K562 (cell line): Measurements from ENCODE around the gene MAD2L1BP. TPM values are rescaled to one million over a fixed set of nuclear protein-coding genes. Genes with fewer than 3 reads are reported as not detected.

Experiments
- EZH2 ChIP-seq: IDR thresholded peaks from 2 replicates; pipeline ENCODE4 v1.6.1; 2012; ENCODE audit warnings: low read depth, mild to moderate bottlenecking, inconsistent platforms, low read length, borderline replicate concordance
- MGA ChIP-seq: fragments of 450-650 bp; IDR thresholded peaks from 2 replicates; pipeline ENCODE4 v1.6.1; 2016; ENCODE audit warnings: mild to moderate bottlenecking, moderate library complexity
- OTX1 ChIP-seq: fragments of 450-650 bp; formaldehyde crosslinking; IDR thresholded peaks from 2 replicates; pipeline ENCODE4 v1.4.0; 2022; ENCODE audit warnings: mild to moderate bottlenecking
- PHF8 ChIP-seq: fragments of 200-600 bp; sonication (generic); IDR thresholded peaks from 2 replicates; pipeline ENCODE4 v1.6.1; 2012; ENCODE audit warnings: mixed run types, mild to moderate bottlenecking, inconsistent platforms, low read length, moderate library complexity, borderline replicate concordance
- TAF9B ChIP-seq: fragments of 450-650 bp; IDR thresholded peaks from 2 replicates; pipeline ENCODE4 v1.6.1; 2018; ENCODE audit warnings: mild to moderate bottlenecking; ENCODE audit not compliant: partially characterized antibody
- THAP12 ChIP-seq: fragments of 250-450 bp; sonication (Bioruptor Pico); IDR thresholded peaks from 2 replicates; pipeline ENCODE4 v1.9.0; 2021; ENCODE audit warnings: mild to moderate bottlenecking, inconsistent platforms
- THRB ChIP-seq: fragments of 450-650 bp; formaldehyde crosslinking; conservative IDR thresholded peaks from 2 replicates; pipeline ENCODE4 v1.4.0; 2022; ENCODE audit warnings: mild to moderate bottlenecking, missing genetic modification characterization
- XRCC5 ChIP-seq: fragments of 200-400 bp; formaldehyde crosslinking; IDR thresholded peaks from 2 replicates; pipeline ENCODE4 v1.6.1; 2017; ENCODE audit warnings: low read depth, mild to moderate bottlenecking, low read length
- ZBTB34 ChIP-seq: fragments of 250-450 bp; sonication (Bioruptor Pico); IDR thresholded peaks from 2 replicates; pipeline ENCODE4 v1.8.0; 2021; ENCODE audit warnings: mild to moderate bottlenecking, moderate library complexity
- ZSCAN32 ChIP-seq: fragments of 450-650 bp; formaldehyde crosslinking; IDR thresholded peaks from 2 replicates; pipeline ENCODE4 v1.4.0; 2020; ENCODE audit warnings: mild to moderate bottlenecking, moderate library complexity
- polyA plus RNA-seq, 8 experiments: library from polyadenylated mRNA; depleted of rRNA in 4 of 8; stranded (reverse) in 5 of 8; unstranded in 3 of 8; fragments of >200 nt; fragmentation: Nextera tagmentation in 2 of 8; fragmentation: Illumina TruSeq in 1 of 8; extraction: Ambion mirVana in 2 of 8; extraction: Trizol in 1 of 8; gene quantifications; 2 replicates each; pipeline versions ENCODE4 v1.2.1 to v1.2.3, GENCODE V29; 2011 to 2014; ENCODE audit warnings: inconsistent platforms in 1 of 8, missing spikeins in 1 of 8
- total RNA-seq, 7 experiments: library from RNA; depleted of rRNA in 6 of 7; stranded (reverse); fragments of >200 nt in 6 of 7; fragmentation: Illumina TruSeq in 2 of 7; extraction: Trizol in 2 of 7; gene quantifications; 2 replicates each; pipeline versions ENCODE4 v1.2.1 to v1.2.3, GENCODE V29; 2011 to 2021; ENCODE audit warnings: low replicate concordance in 1 of 7

Gene MAD2L1BP
- total and polyA plus RNA-seq, 9 of the 15 experiments (the other 6 are each of a cell fraction or from before 2014, with no cell fraction given) = 69.7 to 321 (median 111) TPM

GRCh38 chr6:43630980-43631619 is 4.5 kb upstream of the MAD2L1BP start (continued):
- TF ChIP-seq ZBTB34 (CRISPR knock-in tag) (no peak), XRCC5 (no peak), PHF8 (peak; percentile 56; the same call in 1 of the 2 replicates), THRB (CRISPR knock-in tag) (peak; percentile 91; the same call in 1 of the 2 replicates), OTX1 (CRISPR knock-in tag) (0 out of 2 replicates have a peak, but pooled peaks have one; percentile 76), THAP12 (CRISPR knock-in tag) (peak; percentile 67), TAF9B (no peak), MGA (no peak), EZH2 (peak; percentile 89; the same call in 1 of the 2 replicates), ZSCAN32 (CRISPR knock-in tag) (peak; percentile 66; the same call in 1 of the 2 replicates)
